Measurements from ENCODE around the gene ARHGEF19.
"Not testable (repeated sequence)": the region's sequence is repeated elsewhere in the genome, so short reads cannot be mapped to it uniquely, and the experiment has no call there.

ARHGEF19 gene

DNA sequence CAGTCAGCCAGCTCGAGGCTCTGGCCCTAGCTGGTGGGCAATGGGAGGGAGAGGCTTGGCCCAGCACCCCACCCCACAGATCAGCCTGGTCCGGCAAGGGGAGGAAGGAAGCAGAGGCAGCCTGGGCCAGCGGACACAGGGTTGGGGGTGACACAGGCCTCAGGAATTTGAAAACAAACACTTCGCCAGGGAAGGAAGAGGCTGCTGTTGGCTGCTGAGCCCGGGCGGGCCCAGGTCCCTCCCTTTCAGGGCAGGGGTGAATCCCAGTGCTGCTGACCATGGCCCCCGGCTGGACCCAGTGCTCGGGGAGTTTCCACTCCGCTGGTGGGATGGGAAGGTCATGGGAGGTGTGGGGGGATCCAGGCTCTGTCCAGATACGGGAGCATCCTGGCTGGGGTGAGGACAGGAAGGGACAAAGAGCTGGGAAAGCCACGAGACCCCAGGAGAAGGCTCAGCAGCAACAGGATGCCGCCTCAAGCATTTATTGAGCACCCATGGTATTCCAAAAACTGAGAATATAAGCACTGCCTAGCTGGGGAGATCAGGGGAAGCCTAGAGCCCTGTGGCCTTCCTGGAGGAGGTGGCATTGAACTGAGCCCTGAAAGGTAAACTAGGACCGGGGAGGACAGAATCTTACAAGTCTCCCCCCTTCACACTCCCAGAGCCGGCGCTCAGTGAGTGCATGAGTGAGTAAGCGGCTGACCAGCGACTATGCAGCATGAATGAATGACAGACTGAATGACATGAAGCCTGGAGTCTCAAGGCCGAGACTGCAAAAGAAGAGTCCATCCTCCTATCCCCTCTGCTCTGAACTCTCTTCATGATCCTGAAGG lies 30.3 kb downstream of the ARHGEF19 start:
- DNase-seq (ENCODE audit: low spot score) = peak; percentile 71

DNA sequence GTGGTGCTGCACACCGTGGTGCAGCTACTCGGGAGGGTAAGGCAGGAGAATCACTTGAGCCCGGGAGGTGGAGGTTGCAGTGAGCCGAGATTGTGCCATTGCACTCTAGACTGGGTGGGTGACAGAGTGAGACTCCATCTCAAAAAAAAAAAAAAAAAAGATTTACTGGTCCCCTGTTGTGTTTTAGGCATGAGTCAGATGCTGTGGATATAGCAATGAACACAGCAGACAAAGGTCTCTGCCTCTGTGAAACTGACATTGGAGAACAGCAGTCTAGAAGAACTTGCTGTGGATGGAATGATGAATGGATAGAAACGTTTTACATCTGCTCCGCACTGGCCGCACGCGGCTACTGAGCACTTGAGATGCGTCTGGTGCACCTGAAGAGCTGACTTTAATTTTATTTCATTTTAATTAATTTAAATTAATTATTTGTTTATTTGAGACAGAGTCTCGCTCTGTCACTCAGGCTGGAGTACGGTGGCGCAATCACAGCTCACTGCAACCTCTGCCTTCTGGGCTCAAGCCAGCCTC lies 32.1 kb downstream of the ARHGEF19 start:
- DNase-seq (ENCODE audit: low spot score) = no peak

DNA sequence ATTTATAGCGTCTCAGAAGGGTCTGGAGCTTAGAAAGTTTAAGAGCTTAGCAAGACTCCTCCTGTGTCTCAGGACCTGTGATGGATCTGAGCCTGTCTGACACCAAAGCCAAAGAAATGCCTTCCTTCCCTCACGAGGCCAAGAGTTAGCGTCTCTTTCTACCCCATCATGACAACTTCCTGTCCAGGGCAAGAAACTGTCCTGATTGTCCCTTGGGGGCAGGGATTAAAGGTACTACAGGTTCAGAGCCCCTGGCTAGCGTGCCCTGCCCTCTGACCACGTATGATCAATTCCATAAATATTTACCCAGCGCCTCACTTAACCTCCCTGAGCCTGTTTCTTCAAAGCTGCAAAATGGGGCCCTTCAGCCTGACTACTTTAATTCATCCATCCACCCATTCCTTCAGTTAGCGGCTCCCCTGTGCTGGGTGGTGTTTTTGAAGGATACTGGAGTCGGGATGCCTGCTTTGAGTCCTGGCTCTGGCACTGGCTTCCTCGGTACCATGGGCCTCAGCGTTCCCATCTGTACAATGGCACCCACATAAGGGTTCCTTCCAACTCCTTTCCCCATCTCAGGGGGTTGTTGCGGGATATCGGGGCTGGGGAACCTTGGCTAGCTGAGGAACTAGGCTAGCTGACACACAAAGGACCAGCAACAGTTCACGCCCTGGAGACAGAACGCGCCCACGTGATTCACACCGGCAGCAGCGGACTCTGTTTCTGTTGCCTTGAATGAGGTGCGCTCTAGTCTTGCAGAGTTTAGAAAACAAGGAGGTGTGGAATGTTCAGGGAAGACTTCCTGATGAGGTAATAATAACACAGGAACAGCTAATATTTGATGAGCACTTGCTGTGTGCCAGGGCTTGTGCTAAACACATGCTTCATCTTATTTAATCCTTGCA lies 33.6 kb downstream of the ARHGEF19 start:
- DNase-seq (ENCODE audit: low spot score) = peak; percentile 60

DNA sequence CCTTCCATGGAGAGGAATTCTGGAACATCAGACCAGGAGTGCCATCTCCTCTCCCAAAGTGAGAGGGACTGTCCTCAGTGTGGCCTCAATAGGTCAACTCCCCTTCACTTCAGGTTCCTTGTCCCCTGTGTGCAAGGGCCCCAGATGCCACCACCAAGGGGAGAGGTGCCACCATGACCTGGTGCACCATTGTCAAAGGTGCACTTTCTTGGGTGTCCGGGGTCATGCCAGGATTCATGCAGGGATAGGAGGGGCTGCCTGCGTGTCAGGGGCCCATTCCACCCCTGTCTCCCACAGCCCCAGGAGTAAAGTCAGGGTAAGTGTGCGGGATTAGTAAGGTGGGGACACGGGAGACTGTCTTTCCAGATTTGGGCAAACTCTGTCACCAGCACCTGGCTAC lies 35.1 kb downstream of the ARHGEF19 start:
- DNase-seq (ENCODE audit: low spot score) = no peak

DNA sequence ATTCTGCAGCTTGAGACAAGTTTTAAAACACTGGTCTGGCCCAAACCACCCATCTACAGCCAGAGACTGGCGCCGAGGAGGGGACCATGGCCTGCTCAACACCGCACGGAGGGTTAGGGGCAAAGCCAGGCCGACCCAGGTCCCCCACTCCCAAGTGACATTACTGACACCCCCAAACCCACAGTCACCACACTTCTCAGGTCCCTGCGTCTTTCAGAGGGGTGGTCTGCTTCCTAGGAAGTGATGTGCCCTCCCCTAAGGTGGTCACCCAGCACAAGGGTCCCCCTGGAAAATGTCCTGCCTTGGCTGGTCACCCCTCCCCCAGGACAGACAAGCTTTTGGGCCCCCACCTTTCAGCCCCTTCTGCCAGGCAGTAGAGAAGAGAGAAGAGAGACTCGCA lies 35.8 kb downstream of the ARHGEF19 start:
- DNase-seq (ENCODE audit: low spot score) = no peak

DNA sequence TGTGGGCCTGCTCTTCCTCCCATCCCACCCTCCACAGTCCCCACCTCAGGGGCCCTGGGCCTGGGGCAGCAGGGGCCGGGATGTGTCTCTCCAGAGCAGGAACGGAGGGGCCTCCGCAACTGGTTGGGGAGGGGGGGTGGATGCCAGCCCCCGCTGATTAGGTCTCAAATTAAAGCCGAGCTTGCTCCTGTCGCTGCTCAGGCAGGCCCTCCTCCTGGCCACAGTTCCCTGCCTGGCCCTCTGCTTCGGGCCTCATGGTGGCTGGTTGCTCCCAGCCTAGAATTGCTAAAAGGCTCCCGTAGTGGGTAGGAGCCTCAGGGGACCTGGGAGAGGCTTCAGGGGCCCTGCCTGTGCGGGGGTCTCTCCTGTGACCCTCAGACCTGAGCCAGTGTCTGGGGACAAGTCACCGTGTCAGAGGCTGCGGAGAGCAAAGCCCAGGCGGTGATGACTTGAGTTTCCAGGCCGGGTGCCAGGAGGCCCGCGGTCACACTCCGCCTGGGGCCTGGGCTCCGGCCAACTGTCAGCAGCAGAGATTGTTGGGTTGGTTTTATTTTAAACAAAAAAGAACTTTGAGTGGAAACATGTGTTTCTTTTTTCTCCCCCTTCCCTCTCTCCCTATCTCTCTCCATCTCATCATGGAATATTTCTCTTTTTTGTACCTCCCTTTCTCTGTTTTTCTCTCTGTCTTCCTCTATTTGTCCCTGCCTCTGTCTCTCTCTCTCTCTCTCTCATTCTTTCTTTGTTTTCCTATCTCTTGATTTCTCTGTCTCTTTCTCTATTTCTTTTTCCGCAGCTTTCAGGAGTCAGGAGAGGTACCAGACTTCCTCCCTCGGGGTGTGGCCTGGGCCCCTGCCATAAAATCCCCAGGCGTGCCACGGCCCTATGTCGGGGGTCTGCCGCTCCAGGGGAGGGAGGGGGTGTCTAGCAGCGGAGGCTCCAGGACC lies 36.6 kb downstream of the ARHGEF19 start:
- no peak for DNase-seq (ENCODE audit: low spot score)

DNA sequence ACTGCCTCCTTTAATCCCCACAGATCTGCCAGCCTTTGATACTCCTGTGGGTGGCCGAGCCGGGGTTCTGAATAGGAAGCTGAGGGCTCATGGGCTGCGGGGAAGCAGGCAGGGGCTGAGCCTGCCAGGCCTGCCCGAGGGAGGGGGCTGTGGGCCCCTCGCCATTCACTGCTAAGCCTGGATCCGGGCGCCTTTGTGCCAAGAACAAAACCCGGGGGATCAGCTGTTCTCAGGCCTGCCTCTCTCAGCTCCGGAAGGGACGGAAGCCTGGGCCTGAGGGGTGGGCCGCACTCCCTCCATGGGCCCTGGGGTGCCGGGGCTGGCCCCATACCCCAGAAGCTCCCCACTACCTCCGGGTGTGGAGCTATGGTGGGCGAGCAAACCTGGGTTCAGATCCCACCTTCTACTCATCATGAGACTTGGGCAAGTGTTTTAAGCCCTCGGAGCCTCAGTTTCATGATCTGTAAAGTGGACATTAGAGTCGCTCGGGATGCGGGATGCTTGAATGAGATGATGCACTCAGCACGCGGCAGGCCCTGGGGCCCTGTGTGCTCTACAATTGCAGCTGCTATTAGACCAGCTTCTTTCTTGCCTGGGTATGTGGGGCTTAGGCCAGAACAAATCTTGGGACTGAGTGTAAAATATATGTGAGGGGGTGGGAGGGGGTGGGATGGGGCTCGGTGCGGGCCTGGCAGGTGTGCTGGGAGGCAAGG lies 37.4 kb downstream of the ARHGEF19 start:
- no peak for DNase-seq (ENCODE audit: low spot score)

DNA sequence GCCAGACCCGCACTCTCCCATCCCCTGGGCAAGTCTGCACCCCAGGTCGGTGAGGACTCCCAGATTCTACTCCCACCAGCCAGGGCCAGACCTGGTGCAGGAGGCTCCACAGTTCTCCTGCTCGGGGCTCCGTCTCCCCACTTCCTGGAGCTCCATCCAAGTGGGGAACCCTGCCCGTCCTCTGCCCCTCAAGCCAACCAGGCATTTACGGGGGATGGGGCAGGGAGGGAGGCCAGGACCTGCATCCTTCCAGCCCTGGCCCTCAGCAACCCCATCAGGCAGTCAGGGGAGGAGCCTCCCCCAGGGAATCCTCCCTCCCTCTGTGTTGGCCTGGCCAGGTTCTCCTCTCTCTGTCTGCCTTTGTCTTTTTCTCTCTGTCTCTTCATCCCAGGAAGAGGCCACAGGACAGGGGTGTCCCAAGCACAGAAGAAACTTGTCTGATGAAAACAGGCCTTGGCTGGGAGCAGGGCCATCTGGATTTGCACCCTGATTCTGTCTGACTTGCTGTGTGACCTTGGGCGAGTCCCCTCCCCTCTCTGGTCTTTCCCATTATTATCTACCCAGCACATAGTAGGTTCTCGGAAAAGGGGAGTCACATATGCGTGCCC lies 38.1 kb downstream of the ARHGEF19 start:
- DNase-seq (ENCODE audit: low spot score) = no peak

DNA sequence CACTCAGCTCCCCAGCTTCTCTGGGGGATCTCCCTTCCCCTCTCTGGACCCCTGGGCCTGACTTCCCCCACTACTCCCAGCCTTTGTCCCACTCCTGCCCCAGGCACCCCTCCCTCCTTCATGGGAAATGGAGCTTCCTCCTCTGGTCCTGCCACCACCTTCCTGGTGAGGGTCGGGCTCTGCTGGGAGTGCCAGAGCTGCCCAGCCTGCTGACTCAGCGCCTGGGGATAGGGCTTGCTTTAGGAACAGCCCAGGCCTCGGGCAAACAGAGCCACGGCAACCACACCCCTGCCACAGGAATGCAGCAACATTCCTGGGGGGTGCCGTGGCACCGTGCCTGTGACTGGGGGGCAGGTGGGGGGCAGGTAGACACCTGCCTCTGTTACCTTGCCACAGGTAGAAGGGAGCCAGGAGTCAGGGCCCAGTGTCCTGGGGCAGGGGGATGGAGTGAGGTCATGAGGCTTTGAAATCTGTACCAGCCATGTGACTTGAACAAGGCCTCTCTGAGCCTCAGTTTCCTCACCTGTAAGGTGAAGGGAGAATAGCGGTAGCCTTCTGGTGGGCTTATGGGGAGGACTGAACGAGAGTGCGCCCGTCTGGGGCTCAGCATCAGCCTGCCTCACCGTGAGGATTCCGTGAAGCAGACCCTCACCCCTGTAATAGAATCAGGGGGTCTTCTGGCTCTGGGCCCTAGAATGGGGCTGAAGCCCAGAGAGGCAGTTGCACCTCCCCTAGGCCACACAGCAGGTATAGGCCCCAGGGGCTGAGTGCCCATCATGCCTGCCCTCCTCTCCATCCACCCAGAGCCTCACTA lies 38.8 kb downstream of the ARHGEF19 start:
- DNase-seq (ENCODE audit: low spot score) = no peak

DNA sequence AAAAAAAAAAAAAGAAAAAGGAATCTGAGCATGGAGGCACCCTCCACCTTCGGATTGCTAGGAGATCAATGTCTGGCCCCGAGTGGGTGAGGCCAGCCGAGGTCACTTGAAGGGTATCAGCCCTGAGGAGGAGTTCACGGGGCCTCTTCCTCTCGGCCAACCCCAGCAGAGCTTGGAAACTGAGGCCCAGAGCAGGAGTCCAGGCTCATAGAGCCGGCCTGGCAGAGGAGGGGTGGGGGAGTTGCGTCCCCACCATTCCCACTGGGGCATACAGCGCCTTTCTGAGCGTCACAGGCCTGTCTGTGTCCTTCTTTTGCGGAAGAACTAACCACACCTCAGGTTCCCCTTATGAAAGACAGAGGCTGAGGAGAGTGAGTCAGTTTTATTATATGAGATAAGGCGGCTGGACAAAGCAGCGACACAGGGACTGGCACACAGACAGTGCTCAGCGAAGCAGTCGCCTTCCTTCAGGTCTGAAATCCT lies 39.4 kb downstream of the ARHGEF19 start:
- no peak for DNase-seq (ENCODE audit: low spot score)

DNA sequence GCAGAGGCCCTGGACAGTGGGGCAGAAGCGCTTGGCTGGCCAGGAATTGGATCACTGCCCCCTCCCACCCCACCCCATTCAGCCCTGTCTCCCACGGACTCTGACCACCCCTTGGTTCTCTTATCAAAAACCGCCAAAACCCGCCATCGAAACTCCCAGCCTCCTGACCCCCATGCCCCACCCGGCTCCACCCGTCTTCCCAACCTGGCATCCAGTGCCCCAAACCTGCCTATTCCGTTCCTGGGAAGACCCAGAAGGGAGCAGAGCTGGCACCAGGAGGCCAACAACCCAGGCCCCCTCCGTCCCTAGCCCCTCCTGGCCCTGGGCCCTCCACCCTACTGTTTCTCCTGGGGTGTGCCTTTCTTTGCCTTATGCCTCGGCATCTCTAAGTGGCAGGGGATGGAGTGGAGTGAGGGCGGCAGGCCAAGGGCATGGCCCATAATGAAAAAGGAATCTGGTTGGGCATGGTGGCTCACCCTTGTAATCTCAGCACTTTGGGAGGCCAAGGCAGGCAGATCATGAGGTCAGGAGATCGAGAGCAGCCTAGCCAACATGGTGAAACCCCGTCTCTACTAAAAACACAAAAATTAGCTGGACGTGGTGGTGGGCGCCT lies 40.1 kb downstream of the ARHGEF19 start:
- no peak for DNase-seq (ENCODE audit: low spot score)

DNA sequence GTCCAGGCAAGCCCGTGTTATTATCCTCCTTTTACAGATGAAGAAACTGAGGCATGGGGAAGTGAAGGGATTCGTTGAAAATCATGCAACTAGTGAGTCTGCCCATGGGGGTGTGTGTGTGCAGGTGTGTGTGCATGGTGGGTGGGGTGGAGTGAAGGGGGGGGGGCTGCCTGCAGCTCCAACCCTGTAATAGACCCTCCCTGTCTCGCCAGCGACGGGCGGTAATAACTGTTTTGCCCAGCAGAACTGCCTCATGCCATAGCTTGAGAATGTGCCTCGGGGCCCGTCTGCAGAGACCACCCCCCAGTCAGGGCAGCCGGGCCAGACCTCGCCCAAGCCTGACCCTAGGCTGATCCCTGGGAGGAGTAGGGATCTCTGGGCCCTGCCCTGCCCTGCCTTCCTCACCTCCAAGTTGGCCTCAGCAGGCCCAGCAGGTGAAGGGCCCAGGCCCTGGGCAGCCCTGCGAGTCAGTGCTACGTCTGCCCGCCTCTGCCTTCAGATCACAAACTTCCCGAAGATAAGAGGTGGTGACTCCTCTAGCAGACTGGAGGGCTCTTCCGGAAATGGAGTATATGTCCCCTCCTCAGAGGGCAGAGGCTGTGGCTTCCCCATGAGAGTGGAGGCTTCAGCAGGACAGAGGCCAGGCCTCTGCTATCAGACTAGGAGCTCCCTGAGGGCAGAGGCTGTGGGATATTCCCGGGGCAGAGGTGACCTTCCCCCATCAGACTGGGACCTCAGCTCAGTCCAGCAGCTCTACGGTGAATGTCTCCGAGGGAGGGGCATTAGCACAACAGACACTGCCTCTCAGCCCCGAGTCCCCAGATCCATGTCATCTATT lies 40.9 kb downstream of the ARHGEF19 start:
- no peak for DNase-seq (ENCODE audit: low spot score)

DNA sequence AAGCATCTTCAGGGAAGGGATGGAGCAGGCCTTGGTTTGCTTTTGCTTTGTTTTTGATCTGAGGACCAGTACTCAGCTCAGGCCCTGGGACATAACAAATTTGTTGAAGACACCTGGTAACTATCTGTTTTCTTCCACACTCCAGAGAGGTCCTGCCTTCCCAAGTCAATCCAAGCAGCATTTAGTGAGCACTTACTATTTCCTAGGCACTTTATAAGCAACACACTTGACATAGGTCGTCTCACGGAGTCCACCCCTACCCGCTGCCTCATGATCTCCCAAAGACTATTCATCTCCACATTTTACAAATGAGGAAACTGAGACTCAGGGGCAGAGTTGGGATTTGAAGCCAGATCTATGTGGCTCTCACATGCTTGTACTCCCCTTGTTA lies 42.2 kb downstream of the ARHGEF19 start:
- DNase-seq (ENCODE audit: low spot score) = no peak

DNA sequence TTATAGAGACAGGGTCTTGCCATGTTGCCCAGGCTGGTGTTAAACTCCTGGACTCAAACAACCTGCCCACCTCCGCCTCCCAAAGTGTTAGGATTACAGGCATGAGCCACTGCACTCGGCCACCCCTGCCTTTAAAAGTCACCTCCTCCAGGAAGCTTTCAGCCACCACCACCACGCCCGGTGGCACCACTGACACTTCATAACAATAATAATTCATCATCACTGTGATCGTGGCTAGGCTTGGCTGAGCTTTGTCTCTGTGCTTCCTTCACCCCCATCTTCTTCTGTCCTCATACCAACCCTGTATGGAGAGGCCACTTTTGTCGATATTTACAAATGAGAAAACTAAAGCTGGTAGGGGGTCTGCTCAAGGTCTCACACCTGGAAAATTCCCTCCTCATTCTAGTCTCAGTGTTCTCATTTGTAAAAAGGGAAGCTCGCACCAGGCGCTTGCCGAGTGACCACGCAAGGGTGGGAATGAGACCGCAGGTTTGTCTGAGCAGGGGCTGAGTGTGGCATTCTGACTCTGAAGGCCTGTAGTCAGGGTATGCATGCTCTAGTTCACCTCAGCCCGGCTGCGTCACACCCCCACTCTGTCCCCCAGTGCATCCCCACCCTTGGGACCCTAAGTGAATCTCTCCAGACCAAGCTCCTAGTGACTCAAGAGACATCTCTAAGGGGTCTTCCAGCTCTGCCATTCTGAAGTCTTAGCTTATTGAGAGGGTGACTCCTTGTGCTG lies 43.7 kb downstream of the ARHGEF19 start:
- DNase-seq (ENCODE audit: low spot score) = no peak

DNA sequence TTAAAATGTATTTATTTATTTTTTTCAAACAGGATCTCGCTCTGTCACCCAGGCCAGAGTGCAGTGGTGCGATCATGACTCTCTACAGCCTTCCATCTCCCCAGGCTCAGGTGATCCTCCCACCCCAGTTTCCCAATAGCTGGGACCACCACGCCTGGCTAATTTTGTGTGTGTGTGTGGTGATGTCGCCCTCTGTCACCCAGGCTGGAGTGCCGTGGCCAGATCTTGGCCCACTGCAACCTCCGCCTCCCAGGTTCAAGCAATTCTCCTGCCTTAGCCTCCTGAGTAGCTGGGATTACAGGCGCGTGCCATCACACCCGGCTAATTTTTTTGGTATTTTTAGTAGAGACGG lies 44.3 kb downstream of the ARHGEF19 start:
- not testable (repeated sequence) for DNase-seq (ENCODE audit: low spot score)

DNA sequence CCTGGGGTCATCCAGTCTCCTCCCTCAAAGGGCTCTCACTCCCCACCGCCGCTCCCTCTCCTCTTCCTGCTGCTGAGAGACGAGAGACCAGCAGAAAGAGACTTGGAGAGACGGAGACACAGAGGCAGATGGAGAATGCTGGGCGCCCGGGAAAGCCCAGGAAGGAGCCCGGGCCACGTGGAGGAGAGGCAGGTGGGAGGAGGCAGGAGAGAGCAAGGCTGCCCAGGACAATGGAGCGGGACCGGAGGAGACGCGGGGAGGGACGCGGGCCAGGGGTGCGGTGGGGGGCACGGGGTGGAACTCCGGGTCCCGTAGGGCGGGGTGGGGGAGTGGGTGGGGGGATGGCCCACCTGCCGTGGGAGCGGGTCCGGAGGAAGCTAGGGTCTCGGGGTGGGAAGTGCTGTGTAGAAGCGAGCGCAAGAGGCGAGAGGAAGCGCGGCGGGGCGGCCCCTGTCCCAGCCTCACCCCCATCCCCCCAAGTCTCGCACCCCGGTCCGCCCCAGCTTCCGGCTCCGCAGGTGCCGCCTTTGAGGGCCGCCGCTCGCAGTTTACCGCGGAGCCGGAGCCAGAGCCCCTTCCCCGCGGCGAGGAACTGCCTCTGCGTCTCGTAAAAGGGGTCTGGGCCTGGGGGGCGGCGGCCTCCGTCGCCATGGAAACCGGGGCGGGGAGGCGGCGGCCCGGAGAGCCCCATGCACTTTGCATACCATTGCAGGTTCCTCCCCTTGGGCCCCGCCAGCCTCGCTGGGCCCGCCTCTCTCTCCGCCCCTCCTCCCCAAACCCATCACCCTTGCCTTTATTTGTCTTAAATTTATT lies 44.9 kb downstream of the ARHGEF19 start:
- DNase-seq (ENCODE audit: low spot score) = peak; percentile 73

DNA sequence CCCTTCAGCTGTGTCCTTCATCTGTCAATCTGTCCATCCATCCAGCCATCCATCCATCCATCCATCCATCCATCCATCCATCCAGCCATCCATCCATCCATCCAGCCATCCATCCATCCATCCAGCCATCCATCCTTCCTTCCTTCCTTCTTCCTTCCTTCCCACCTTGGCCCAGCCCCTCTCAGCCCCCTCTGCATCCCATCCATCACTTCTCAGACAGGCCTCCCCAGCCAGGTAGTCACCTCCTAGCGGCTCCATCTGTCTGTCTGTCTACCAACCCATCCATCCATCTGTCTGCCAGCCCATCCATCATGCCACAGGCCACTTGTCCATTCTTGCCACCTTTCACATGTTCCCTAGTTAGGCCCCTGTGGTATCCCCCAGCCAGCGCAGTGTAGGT lies 46.3 kb downstream of the ARHGEF19 start:
- no peak for DNase-seq (ENCODE audit: low spot score)

Measured in HuH-7 (cell line).